Natural killer cell (primary cell): ENCODE data around the gene PRDM10. TPM values are rescaled to one million over a fixed set of nuclear protein-coding genes. Genes with fewer than 3 reads are reported as not detected.

Experiments
- ATAC-seq, 3 donors: fragments of 150-1000 bp in 2 of 3; fragments of 200-7000 bp in 1 of 3; cut with Tn5 transposase; 1 replicate in 1 of 3; 2 replicates in 2 of 3; pipeline ENCODE4 v1.10.0; 2021; ENCODE audit warnings: mild to moderate bottlenecking in 2 of 3, moderate library complexity in 2 of 3
- DNase-seq, 2 donors: peaks; one replicate each; pipeline versions ENCODE4 v3.0.0 to v3.0.0-alpha.2; 2013 to 2021; ENCODE audit warnings: mixed read lengths in 1 of 2
- H3K27ac ChIP-seq: one replicate; pipeline ENCODE4 v1.5.1; 2013; ENCODE audit warnings: mild to moderate bottlenecking, low read length
- H3K27me3 ChIP-seq: one replicate; pipeline ENCODE4 v1.6.1; 2013; ENCODE audit warnings: low read length; ENCODE audit not compliant: control insufficient read depth, insufficient read depth
- H3K36me3 ChIP-seq: one replicate; pipeline ENCODE4 v1.6.1; 2013; ENCODE audit warnings: low read length; ENCODE audit not compliant: control insufficient read depth, insufficient read depth
- H3K4me1 ChIP-seq: one replicate; pipeline ENCODE4 v1.6.1; 2013; ENCODE audit warnings: low read length; ENCODE audit not compliant: control insufficient read depth, insufficient read depth
- H3K4me3 ChIP-seq: one replicate; pipeline ENCODE4 v1.5.1; 2013; ENCODE audit warnings: low read length
- H3K9me3 ChIP-seq: one replicate; pipeline ENCODE4 v1.6.1; 2013; ENCODE audit warnings: low read length; ENCODE audit not compliant: control insufficient read depth, insufficient read depth
- H3K27ac Mint-ChIP-seq, 2 donors: one replicate each; pipeline ENCODE4 v1.8.0; 2022; ENCODE audit warnings: mild to moderate bottlenecking in 2 of 2, mixed read lengths in 2 of 2, moderate library complexity in 1 of 2
- H3K27me3 Mint-ChIP-seq, 2 donors: one replicate each; pipeline ENCODE4 v1.8.0; 2022; ENCODE audit warnings: low read depth in 2 of 2, mixed read lengths in 2 of 2
- H3K36me3 Mint-ChIP-seq: one replicate; pipeline ENCODE4 v1.8.0; 2022; ENCODE audit warnings: mixed read lengths
- H3K4me1 Mint-ChIP-seq, 2 donors: one replicate each; pipeline ENCODE4 v1.8.0; 2022; ENCODE audit warnings: mixed read lengths in 2 of 2
- H3K4me3 Mint-ChIP-seq: one replicate; pipeline ENCODE4 v1.8.0; 2022; ENCODE audit warnings: mild to moderate bottlenecking, moderate library complexity, mixed read lengths
- H3K9me3 Mint-ChIP-seq, 2 donors: one replicate each; pipeline ENCODE4 v1.8.0; 2022; ENCODE audit warnings: mixed read lengths in 2 of 2
- CTCF ChIP-seq: fragments of 200-600 bp; IDR thresholded peaks from one replicate; pipeline ENCODE4 v1.8.0; 2022; ENCODE audit warnings: antibody characterized with exemption
- WGBS: methylation state at CpG from one replicate; pipeline ENCODE4 v1.1.7; 2013; ENCODE audit warnings: missing lambda C conversion rate; ENCODE audit not compliant: insufficient coverage; 5-methylcytosine and 5-hydroxymethylcytosine counted together
- intact Hi-C: fragments of 100-400 bp; cut with micrococcal nuclease; formaldehyde crosslinking; loops from one replicate; pipeline ENCODE4 v1.14.2; 2022
- total RNA-seq, 4 donors: library from RNA; stranded (reverse); fragments of 120-200 nt in 1 of 4; gene quantifications; one replicate each; pipeline versions ENCODE4 v1.2.3 to v1.2.4, GENCODE V29; 2013 to 2022

The PRDM10 gene
- total RNA-seq, 3 donors from 2014 or later (not counting 1 experiment from before 2014, with no cell fraction given): 10.3 to 13.1 (median 12.5) TPM

GRCh38 chr11:129917231-129917630, 85.4 kb downstream of the PRDM10 start:
- Histone ChIP-seq H3K4me3 (no peak overlapping the region), H3K27me3 (no peaks in the 10 kb centered on the region), H3K27ac (no peak overlapping the region), H3K4me1 (peaks cover 4% of the 10 kb centered on the region), H3K36me3 (peaks cover 31% of the 10 kb centered on the region), H3K9me3 (no peaks in the 10 kb centered on the region)
- ATAC-seq: no peak
- H3K4me3 Mint-ChIP-seq: no peak overlapping the region
- H3K9me3 Mint-ChIP-seq: no peaks in the 10 kb centered on the region
- no peaks in the 10 kb centered on the region for H3K4me1 Mint-ChIP-seq
- no peaks in the 10 kb centered on the region for H3K36me3 Mint-ChIP-seq
- DNase-seq: no peak
- no peaks in the 10 kb centered on the region for H3K27me3 Mint-ChIP-seq
- 100% methylated on average over 2 of the region's 2 CpGs for WGBS
- TF ChIP-seq CTCF: no peak
- intact Hi-C loops: no loop called here
- H3K27ac Mint-ChIP-seq: no peak overlapping the region

GRCh38 chr11:129911298-129911697, 91.3 kb downstream of the PRDM10 start:
- no peak for TF ChIP-seq CTCF
- Histone ChIP-seq H3K9me3 (no peaks in the 10 kb centered on the region), H3K4me3 (no peak overlapping the region), H3K27ac (no peak overlapping the region), H3K4me1 (no peaks in the 10 kb centered on the region), H3K36me3 (peaks cover 44% of the 10 kb centered on the region), H3K27me3 (no peaks in the 10 kb centered on the region)
- H3K4me3 Mint-ChIP-seq: no peak overlapping the region
- H3K27ac Mint-ChIP-seq: no peak overlapping the region
- H3K27me3 Mint-ChIP-seq: no peaks in the 10 kb centered on the region
- DNase-seq: no peak
- no peaks in the 10 kb centered on the region for H3K9me3 Mint-ChIP-seq
- peaks cover 16% of the 10 kb centered on the region for H3K36me3 Mint-ChIP-seq
- no peaks in the 10 kb centered on the region for H3K4me1 Mint-ChIP-seq
- intact Hi-C loops: no loop called here
- 60% methylated on average over 3 of the region's 3 CpGs for WGBS
- ATAC-seq: no peak

GRCh38 chr11:129910360-129910759, 92.3 kb downstream of the PRDM10 start:
- Mint-ChIP-seq H3K27ac (no peak overlapping the region), H3K4me1 (no peaks in the 10 kb centered on the region), H3K4me3 (no peak overlapping the region), H3K27me3 (no peaks in the 10 kb centered on the region), H3K36me3 (peaks cover 16% of the 10 kb centered on the region), H3K9me3 (no peaks in the 10 kb centered on the region)
- intact Hi-C loops: no loop called here
- Histone ChIP-seq H3K4me3 (no peak overlapping the region), H3K4me1 (no peaks in the 10 kb centered on the region), H3K36me3 (peaks cover 38% of the 10 kb centered on the region), H3K9me3 (no peaks in the 10 kb centered on the region), H3K27me3 (no peaks in the 10 kb centered on the region), H3K27ac (no peak overlapping the region)
- TF ChIP-seq CTCF: no peak
- DNase-seq (no peak), ATAC-seq (no peak)
- WGBS: 95% methylated on average over 6 of the region's 7 CpGs

- no peaks in the 10 kb centered on the region for H3K4me1 Mint-ChIP-seq
- DNase-seq (no peak), ATAC-seq (no peak)
- Histone ChIP-seq H3K4me1 (no peaks in the 10 kb centered on the region), H3K9me3 (no peaks in the 10 kb centered on the region), H3K36me3 (peaks cover 27% of the 10 kb centered on the region), H3K4me3 (no peak overlapping the region), H3K27ac (no peak overlapping the region), H3K27me3 (no peaks in the 10 kb centered on the region)
- H3K27me3 Mint-ChIP-seq: no peaks in the 10 kb centered on the region
- H3K36me3 Mint-ChIP-seq: peaks cover 23% of the 10 kb centered on the region
- no peaks in the 10 kb centered on the region for H3K9me3 Mint-ChIP-seq
- WGBS: 94% methylated on average over 8 of the region's 8 CpGs
- H3K27ac Mint-ChIP-seq: no peak overlapping the region
- H3K4me3 Mint-ChIP-seq: no peak overlapping the region
- no peak for TF ChIP-seq CTCF
- intact Hi-C loops: no loop called here
Observed at GRCh38 chr11:129905402-129905801, 97.2 kb downstream of the PRDM10 start.
